Measurements from ENCODE around the gene TMEM87B. TPM values are rescaled to one million over a fixed set of nuclear protein-coding genes. Genes with fewer than 3 reads are reported as not detected.

Gene TMEM87B
- total RNA-seq, 1 experiment from 2014 or later, result 24.4 TPM

- Histone ChIP-seq H3K36me3 (ENCODE audit: low read depth) (no peaks in the 10 kb centered on the region), H3K27me3 (ENCODE audit: insufficient read depth, low read depth) (peaks cover 10% of the 10 kb centered on the region), H3F3A (ENCODE audit: insufficient read depth, low read depth) (no peaks in the 10 kb centered on the region), H4K20me1 (ENCODE audit: insufficient read depth) (no peaks in the 10 kb centered on the region), H3K4me2 (no peak overlapping the region), H3K4me3 (no peak overlapping the region), H3K4me1 (replicated peaks; ENCODE audit: insufficient read depth) (no peaks in the 10 kb centered on the region), H3K27ac (no peak overlapping the region), H3K9me2 (ENCODE audit: insufficient read depth) (no peaks in the 10 kb centered on the region), H2AFZ (no peak overlapping the region), H3K9me3 (ENCODE audit: insufficient read depth, low read depth) (no peaks in the 10 kb centered on the region), H3K79me2 (ENCODE audit: low read depth) (no peaks in the 10 kb centered on the region)
- no peak for TF ChIP-seq CTCF (conservative IDR thresholded peaks at IDR 0.05)
- TF ChIP-seq EZH2 (IDR thresholded peaks at IDR 0.05; ENCODE audit: low read depth), result no peak
- DNase-seq, result no peak
- ChIA-PET POLR2A (ENCODE audit: unreplicated experiment) (no interaction called here), CTCF (no interaction called here)
- intact Hi-C loops (cut with micrococcal nuclease; ENCODE audit: unreplicated experiment), result no loop called here
- no TSS peak for BruUV-seq (replicated peaks)
Measured at GRCh38 chr2:112140205-112140802, 85.2 kb downstream of the TMEM87B start.

GRCh38 chr2:112140899-112141625 is 86.0 kb downstream of the TMEM87B start:
- intact Hi-C loops (cut with micrococcal nuclease; ENCODE audit: unreplicated experiment), result no loop called here
- no peak for DNase-seq
- no TSS peak for BruUV-seq (replicated peaks)
- H3K9me2 ChIP-seq (ENCODE audit: insufficient read depth), result no peaks in the 10 kb centered on the region
- no peak overlapping the region for H3K4me3 ChIP-seq
- no peak overlapping the region for H2AFZ ChIP-seq
- H4K20me1 ChIP-seq (ENCODE audit: insufficient read depth), result no peaks in the 10 kb centered on the region
- H3K4me2 ChIP-seq, result no peak overlapping the region
- TF ChIP-seq EZH2 (IDR thresholded peaks at IDR 0.05; ENCODE audit: low read depth) (no peak), CTCF (conservative IDR thresholded peaks at IDR 0.05) (no peak)
- no peaks in the 10 kb centered on the region for H3F3A ChIP-seq (ENCODE audit: insufficient read depth, low read depth)
- ChIA-PET CTCF (no interaction called here), POLR2A (ENCODE audit: unreplicated experiment) (no interaction called here)
- H3K36me3 ChIP-seq (ENCODE audit: low read depth), result no peaks in the 10 kb centered on the region
- peaks cover 10% of the 10 kb centered on the region for H3K27me3 ChIP-seq (ENCODE audit: insufficient read depth, low read depth)
- H3K4me1 ChIP-seq (replicated peaks; ENCODE audit: insufficient read depth), result no peaks in the 10 kb centered on the region
- no peaks in the 10 kb centered on the region for H3K79me2 ChIP-seq (ENCODE audit: low read depth)
- no peak overlapping the region for H3K27ac ChIP-seq
- no peaks in the 10 kb centered on the region for H3K9me3 ChIP-seq (ENCODE audit: insufficient read depth, low read depth)

GRCh38 chr2:112141626-112142007 is 86.5 kb downstream of the TMEM87B start:
- H3K27ac ChIP-seq, result no peak overlapping the region
- H3K9me3 ChIP-seq (ENCODE audit: insufficient read depth, low read depth), result no peaks in the 10 kb centered on the region
- no peak overlapping the region for H3K4me3 ChIP-seq
- no peak overlapping the region for H3K4me2 ChIP-seq
- H3K4me1 ChIP-seq (replicated peaks; ENCODE audit: insufficient read depth), result no peaks in the 10 kb centered on the region
- H3K27me3 ChIP-seq (ENCODE audit: insufficient read depth, low read depth), result peaks cover 10% of the 10 kb centered on the region
- H3K36me3 ChIP-seq (ENCODE audit: low read depth), result no peaks in the 10 kb centered on the region
- ChIA-PET POLR2A (ENCODE audit: unreplicated experiment) (no interaction called here), CTCF (no interaction called here)
- no TSS peak for BruUV-seq (replicated peaks)
- H3F3A ChIP-seq (ENCODE audit: insufficient read depth, low read depth), result no peaks in the 10 kb centered on the region
- TF ChIP-seq CTCF (conservative IDR thresholded peaks at IDR 0.05), result no peak
- TF ChIP-seq EZH2 (IDR thresholded peaks at IDR 0.05; ENCODE audit: low read depth), result no peak
- no peaks in the 10 kb centered on the region for H3K9me2 ChIP-seq (ENCODE audit: insufficient read depth)
- H4K20me1 ChIP-seq (ENCODE audit: insufficient read depth), result no peaks in the 10 kb centered on the region
- intact Hi-C loops (cut with micrococcal nuclease; ENCODE audit: unreplicated experiment), result no loop called here
- DNase-seq, result no peak
- H2AFZ ChIP-seq, result no peak overlapping the region
- no peaks in the 10 kb centered on the region for H3K79me2 ChIP-seq (ENCODE audit: low read depth)

All from PC-9 (cell line).